H4 (cell line): ENCODE results near the gene QSOX2. TPM values are rescaled to one million over a fixed set of nuclear protein-coding genes. Genes with fewer than 3 reads are reported as not detected.

Experiments
- DNase-seq: peaks from one replicate; pipeline ENCODE4 v3.0.0-alpha.2; 2015; ENCODE audit warnings: low spot score
- total RNA-seq: library from RNA; depleted of rRNA; stranded (reverse); fragments of >200 nt; shearing (Covaris generic); gene quantifications from 2 replicates; pipeline ENCODE4 v1.2.3, GENCODE V29; 2014

The QSOX2 gene
- total RNA-seq, 1 experiment from 2014 or later = 9.2 TPM

- DNase-seq = no peak
Observed at GRCh38 chr9:136251264-136252115, 5.9 kb upstream of the QSOX2 start.

DNA sequence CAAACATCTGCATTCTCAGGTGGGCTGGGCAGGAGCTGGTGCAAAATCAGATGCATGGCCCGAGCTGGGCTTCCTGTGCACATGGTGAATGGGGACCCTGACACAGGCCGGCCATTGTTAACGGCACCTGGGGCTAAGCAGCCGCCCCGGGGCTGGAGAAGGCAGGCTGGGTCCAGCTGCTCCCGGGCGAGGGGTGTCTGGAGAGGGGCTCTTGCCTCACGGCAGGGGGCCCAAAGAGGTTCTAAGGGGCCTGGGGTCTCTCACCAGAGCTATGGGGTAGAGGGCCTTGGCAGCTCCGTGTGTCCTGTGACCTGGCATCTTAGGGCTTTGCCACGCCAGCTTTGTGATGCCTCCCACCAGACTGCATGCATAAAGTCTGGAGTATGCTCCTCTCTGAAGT lies 5.1 kb upstream of the QSOX2 start:
- DNase-seq = no peak

GRCh38 chr9:136249877-136250559 lies 4.4 kb upstream of the QSOX2 start:
- DNase-seq = no peak

DNA sequence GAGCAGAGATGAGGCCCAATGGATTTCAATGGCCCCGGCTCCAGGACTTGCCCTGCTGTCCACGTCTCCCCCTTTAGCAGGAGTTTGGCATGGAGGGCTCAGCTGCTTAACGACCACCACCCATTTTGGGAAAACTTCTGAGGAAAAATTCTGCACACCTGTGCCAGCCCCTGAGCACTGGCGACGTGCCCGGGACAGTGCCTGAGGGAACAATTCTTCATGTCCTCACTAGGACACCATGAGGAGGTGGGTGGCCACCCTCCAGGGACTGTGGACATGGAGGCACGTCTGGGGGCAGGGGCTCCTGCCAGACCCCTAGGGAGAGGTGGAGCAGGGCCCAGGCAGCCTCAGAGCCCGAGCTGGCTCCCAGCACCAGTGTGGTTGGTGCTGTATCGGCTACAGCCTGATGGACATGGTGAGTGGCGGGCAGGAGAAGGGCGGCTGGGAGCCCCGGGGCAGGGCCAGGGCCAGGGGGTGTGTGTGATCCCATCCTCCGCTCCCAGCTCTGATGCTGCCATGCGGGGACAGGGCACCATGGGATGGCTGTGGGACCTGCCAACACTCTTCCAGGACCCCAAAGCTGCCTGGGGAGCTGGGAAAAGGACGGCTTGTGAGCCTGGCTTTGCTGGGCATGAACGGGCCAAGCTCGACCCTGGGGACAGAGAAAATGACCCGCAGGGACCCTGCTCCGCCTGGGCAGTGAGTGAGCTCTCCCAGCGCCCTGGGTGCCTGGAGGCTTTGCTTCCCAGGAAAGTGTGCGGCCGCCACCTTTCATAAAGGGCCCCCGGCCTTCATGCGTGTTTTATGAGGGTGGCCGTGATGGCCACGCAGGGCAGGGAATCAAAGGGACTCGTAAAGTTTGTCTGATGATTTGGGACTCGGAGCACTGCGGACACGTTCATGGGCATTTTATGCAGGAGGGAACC lies 3.6 kb upstream of the QSOX2 start:
- DNase-seq = no peak

DNA sequence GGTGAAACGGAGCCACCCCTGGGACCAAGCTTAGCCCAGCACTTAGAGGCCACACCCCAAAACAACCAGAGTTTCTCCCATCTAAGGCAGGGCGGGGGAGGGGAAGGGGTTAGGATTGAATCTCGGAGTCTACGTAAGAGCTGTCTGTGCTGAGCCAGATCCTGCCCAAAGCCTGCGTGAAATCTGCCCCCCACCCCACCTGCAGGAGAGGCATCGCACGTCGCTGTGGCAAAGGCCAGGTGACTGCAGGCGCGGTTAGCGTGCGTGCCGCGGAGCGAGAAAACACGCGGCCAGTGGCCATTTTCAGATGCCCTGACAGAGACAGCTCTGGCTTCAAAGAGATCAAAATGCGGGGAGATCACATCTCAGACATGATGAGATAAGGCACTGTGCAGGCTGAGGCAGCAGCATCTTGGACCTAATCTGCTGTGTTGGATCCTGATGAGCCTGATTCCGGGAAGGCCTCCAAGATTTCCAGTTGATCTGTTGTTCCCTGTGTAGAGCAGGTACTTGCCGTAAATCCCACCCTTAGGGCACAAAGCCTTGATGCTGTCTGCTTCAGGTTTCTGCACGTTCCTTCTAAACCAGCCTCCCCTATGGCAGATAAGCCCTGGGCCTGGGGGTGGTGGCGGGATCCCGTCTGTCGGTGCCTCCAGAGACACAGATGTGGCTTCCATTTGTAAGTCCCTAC lies 2.5 kb upstream of the QSOX2 start:
- no peak for DNase-seq

DNA sequence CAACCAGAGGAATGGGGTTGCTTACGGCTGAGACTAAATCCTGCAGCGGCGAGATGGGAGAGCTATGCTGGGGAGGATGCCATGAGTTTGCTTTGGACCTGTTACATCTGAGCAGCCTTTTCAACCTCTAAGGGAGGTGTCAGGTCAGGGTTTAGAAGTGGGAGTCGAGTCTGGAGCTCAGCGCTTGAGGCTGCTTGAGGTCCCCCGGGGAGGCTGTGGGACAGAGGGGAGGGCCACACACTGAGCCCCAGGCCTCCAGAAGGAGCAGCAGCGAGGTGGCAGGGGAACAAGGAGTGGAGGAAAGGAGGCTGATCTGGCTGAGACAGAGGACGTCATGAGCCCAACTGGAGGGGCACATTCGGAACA lies 1.9 kb upstream of the QSOX2 start:
- no peak for DNase-seq

- no peak for DNase-seq
Observed at GRCh38 chr9:136246849-136247550, 1.4 kb upstream of the QSOX2 start.

- DNase-seq = no peak
Observed at GRCh38 chr9:136244969-136245218, 718 bp downstream of the QSOX2 start.

DNA sequence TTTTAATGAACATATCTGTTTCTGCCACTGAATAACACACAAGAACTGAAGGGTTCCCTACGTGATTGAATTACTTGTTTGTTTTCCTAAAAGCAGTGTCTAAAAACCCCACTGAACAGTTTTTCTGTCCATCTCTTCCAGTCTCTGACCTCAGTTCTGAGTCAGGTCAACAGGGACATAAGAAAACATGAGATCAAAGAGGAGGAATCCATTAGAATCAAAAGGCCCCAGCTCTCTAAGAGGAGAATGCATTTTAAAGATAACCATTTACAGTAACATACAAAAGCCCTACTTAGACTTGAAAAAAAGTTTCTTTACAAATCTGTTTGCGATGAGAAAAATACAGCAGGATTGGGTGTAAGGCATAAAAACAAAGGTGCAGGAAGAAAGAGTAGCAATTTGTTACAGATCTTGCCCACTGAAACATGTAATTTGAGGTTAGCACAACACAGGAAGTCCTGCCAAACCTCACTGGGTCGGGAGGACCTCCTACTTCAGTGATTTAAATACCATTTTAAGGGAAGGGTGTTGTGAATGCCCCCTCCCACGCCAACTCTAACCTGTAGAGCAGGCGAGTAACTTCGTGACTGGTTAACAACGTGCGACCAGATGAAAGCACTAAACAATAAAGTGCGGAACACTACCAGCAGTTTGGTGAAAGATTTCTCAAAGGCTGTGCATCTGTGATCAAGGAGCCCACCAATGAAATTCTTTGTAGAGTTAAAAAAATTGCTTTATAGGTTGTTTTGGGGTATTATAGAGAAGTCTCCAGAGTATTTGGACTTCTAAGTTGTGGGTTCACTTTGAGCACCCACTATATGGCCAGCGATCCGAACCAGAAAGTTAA lies 1.3 kb downstream of the QSOX2 start:
- DNase-seq = no peak

DNA sequence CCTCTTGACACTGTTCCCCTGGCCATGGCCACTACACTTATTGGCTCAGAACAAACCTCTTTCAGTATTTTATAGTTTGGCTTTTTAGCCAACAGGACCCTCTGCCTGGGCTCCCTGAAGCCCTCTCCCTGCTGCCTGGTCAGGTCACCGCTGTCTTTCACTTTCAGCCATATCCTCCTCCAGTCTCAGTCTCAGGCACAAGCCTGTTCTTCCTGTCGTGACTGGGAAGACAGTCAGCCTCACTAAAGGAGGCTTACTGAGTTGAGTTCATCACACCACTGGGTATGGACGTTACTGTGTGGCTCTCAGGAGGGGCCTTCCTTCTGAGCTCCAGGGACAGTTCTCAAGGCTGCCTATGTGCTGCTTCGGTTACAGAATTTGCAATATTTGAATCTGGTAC lies 2.0 kb downstream of the QSOX2 start:
- DNase-seq = no peak

GRCh38 chr9:136242918-136243525 lies 2.6 kb downstream of the QSOX2 start:
- DNase-seq = no peak

GRCh38 chr9:136242248-136242647 lies 3.4 kb downstream of the QSOX2 start:
- no peak for DNase-seq

GRCh38 chr9:136241542-136241941 lies 4.1 kb downstream of the QSOX2 start:
- no peak for DNase-seq

DNA sequence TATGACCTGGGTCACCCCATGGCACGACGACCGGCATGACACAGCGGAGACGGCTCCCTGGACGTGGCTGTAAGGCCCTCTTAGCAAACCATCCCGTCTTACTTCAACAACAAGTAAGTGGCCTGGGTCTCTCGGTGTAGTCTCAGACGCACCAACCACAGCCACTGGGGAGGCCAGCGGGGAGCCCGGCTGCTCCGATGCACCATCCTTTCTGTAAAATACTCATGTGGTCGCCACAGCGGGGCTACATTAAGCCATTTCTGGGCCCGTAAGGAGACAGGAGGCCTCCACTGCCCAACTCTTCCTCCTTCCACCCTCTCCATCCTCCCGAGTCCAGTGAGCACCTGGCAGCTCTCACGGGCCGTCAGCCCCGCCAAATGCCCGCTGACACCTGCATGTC lies 4.7 kb downstream of the QSOX2 start:
- DNase-seq = no peak

DNA sequence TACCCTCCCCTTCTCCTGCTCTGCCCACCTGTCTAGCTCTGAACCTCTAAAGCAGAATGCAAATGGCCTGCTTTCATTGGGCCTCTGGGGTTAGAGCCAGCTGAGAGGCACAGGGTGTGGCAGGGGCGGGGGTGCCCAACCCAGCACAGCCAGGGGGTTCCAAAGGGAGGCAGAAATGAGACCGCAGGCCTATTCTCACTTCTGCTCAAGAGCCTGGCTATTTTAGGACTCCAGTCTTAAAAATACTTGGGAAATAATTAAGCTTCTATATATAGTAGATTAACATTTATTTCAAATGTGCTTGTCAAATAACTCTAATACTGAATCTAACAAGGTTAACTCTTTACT lies 5.7 kb downstream of the QSOX2 start:
- no peak for DNase-seq

DNA sequence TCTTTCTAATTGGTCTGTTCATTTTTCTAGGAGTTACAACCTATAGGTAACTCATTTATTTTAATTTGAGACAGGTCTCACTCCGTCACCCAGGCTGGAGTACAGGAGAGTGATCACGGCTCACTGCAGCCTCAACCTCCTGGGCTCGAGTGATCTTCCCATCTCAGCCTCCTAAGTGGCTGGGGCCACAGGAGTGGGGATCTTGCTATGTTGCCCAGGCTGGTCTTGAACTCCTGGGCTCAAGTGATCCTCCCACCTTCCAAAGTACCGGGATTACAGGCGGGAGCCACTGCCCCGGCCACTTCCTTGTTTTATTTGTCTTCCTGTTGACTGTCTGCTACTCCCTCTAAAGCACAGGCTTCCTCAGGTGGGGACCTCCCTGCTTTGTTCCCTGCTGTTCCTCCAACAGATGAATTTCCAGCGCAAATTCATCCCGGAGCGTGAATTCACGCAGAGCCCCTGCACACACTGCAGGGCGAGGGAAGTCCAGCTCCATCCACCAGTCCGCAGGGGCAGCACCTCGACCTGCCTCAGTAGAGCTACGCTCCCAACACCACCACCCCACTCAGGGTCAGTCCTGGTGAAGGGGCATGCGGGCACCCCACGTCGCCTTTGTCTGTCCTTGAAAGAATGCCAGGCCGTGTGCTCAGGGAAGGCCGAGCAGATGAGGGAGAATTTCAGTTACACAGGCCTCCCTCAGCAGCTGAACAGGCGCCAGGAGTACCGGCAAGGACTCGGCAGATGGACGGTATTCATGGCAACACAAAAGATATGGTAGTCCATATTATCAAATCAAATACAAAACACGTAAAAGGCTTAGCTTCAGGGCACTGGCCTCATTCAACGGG lies 6.3 kb downstream of the QSOX2 start:
- DNase-seq = no peak

DNA sequence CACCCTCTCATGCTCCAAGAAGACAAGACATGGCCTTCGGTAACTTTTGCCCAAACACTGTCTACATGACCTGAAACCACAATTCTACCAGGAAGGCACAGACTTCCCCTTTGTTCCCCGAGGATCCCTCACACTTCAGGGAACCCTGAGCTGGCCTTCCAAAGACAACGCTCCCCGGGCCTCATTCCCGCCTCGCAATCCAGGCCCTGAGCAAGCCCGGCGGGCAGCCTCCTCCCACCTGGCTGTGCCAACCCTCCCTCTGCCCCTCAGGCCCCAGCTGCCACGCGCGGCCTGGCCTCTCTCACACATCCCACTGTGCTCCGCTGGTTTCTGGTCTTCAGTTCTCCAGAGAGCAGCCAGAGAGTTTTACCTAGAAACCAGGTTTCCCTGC lies 7.3 kb downstream of the QSOX2 start:
- no peak for DNase-seq

GRCh38 chr9:136237486-136238341 lies 7.9 kb downstream of the QSOX2 start:
- DNase-seq = no peak
